ENCODE measurements around the gene RAB20.
"Not testable (repeated sequence)": the region's sequence is repeated elsewhere in the genome, so short reads cannot be mapped to it uniquely, and the experiment has no call there.

The RAB20 gene

DNA sequence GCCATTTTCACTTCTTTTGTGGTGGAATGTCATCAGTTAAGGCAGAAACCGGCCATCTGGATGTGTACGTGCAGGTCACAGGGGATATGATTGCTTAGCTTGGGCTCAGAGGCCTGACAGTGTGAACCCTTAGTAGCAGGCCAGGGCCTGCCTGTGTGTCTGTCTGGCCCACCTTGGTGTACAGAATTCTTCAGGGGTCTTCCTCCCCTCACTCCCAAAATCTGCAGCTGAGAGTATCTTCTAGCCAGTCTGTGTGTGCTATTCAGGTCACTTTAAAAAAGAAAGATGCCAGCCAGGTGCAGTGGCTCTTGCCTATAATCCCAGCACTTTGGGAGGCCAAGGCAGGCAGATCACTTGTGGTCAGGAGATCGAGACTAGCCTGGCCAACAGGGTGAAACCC lies 74.6 kb downstream of the RAB20 start:
- not testable (repeated sequence) for DNase-seq

- DNase-seq, result no peak
These were observed 75.3 kb downstream of the RAB20 start for GRCh38 chr13:110486061-110486715.

- no peak for DNase-seq
These were observed 75.9 kb downstream of the RAB20 start for GRCh38 chr13:110485604-110486003.

DNA sequence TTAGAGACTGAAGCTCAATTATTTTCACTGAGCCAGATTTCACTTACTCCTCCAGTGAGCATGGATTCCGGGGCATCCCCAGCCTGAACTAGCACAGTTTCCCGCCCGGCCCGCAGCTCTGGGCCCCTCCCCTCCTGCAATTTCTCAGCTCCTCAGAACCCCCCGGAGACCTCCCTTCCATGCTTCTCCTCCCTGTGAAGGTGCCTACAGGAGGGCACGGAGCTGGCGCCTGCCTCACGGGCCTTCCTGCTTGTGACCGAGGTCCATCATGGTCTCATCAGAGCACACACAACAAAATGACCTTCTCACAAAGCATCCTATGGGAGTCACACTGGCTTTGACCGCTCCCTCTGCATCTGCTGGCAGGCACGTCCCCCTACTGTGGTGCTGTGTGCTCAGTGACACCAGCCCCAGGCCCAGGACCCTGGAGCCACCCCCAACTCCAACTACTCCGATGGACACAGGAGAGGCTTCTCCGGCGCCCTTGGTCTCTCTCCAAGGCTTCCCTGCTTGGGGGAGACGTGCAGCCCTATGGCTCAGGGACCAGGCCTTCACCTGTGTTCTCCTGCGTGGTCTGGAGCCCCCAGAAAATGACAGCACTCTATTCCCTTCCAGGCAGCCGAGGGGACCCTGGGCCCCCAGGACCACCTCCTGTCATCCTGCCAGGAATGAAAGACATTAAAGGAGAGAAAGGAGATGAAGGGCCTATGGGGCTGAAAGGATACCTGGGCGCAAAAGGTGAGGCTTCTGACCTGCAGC lies 77.1 kb downstream of the RAB20 start:
- no peak for DNase-seq

DNA sequence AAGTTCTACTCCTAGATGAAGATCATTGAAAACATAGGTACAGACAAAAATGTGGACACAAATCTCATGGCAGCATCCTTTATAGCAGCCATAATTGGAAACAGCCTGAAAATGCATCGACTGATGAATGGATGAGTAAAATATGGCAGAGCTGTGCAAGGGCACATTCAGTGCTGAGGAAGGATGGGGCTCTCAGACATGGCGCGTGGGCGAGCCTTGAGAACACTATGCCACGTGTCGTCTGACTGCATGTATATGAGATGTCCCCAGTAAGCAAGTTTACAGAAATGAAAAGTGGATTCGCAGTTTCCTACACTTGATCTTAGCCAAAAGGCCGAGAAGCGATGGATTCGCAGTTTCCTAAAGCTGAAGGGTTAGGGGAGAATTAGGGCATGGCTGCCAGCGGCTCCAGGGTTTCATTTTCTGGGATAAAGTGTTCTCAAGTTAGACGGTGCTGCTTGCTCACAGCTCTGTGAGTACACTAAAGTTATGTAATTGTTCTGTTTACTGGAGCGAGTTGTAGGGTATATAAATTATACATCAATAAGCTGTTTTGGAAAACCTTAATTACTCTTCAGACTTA lies 78.0 kb downstream of the RAB20 start:
- DNase-seq, result no peak

GRCh38 chr13:110480161-110480560 lies 81.4 kb downstream of the RAB20 start:
- no peak for DNase-seq

GRCh38 chr13:110479648-110480047 lies 81.9 kb downstream of the RAB20 start:
- no peak for DNase-seq

DNA sequence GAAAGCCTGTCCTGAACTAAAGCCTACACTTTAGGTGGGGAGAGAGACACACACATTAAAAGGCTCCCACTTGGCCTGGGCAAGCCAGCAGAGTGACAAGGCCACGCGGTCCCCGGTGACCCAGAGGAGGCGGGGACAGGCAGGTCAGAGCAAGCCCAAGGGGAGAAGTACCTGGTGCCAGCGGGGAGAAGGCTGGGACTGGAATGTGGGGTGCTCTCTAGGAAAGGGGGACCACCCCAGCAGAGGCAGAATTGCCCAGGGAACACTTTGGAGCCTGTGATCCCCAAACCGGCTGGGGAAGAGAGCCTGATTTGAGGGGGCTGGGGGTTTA lies 82.3 kb downstream of the RAB20 start:
- DNase-seq, result no peak

DNA sequence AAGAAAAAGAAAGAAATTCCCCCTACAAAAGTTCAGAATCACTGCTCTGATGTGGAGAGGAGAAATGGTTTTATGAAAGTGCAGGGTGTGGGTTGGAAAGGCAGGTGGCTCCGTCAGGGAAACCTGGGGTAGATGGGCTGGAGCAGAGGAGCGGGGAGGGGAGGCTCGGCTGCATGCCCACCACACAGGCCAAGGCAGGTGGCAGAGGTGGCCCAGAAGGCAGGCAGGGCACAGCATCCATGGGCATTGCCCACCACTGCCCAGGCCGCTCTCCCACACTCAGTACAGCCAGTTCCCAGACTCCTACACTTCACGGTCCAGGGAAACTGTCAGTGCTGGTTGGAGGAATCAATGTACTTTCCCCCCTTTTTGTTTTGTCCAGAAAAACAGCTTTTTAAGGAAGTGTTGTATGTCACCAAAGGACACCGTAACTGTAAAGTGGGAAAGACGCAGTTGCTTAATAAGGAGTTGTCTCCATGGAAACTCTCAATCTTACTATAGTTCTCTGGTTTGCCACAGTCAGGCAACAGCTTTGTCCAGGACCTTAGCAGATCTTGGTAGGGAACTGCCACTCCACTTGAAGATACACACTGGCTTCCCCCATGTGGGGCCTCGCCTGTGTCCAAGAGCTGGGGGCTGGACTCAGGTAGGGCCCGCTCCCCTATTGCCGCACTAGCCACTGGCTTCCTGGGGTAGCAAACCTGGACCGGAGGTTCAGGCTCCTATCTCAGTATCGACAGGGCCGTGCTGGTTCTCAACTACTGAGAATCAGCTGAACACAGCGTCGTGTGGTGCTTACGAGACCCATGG lies 82.9 kb downstream of the RAB20 start:
- no peak for DNase-seq

GRCh38 chr13:110477706-110478245 lies 83.7 kb downstream of the RAB20 start:
- DNase-seq, result no peak

- DNase-seq, result no peak
These were observed 85.3 kb downstream of the RAB20 start for GRCh38 chr13:110476220-110476617.

GRCh38 chr13:110475550-110476219 lies 85.8 kb downstream of the RAB20 start:
- no peak for DNase-seq

- DNase-seq, result no peak
These were observed 86.4 kb downstream of the RAB20 start for GRCh38 chr13:110475117-110475516.

GRCh38 chr13:110474713-110475112 lies 86.8 kb downstream of the RAB20 start:
- no peak for DNase-seq

All from activated CD4-positive, alpha-beta T cell treated with anti-CD3 and anti-CD28 coated beads, Interleukin-2, amount 50 U/mL, for 16 hours (primary cell).